H9 (cell line): ENCODE results near the gene RNF167. TPM values are rescaled to one million over a fixed set of nuclear protein-coding genes. Genes with fewer than 3 reads are reported as not detected.

Source experiments
- DNase-seq: peaks from one replicate; pipeline ENCODE4 v3.0.0-alpha.2; 2017
- H2AFZ ChIP-seq: one replicate; pipeline ENCODE4 v1.6.1; 2013; ENCODE audit warnings: mild to moderate bottlenecking, low read length, control low read depth, moderate library complexity
- H2AK5ac ChIP-seq: 2 replicates; pipeline ENCODE4 v1.6.1; 2013; ENCODE audit warnings: low read length, control low read depth, mixed read lengths; ENCODE audit not compliant: insufficient read length
- H2BK120ac ChIP-seq: one replicate; pipeline ENCODE4 v1.6.1; 2013; ENCODE audit warnings: low read depth, mild to moderate bottlenecking, low read length, control low read depth, inconsistent platforms; ENCODE audit not compliant: poor library complexity, severe bottlenecking
- H2BK12ac ChIP-seq: 2 replicates; pipeline ENCODE4 v1.6.1; 2013; ENCODE audit warnings: low read length, control low read depth, mixed read lengths, low read depth; ENCODE audit not compliant: insufficient read length
- H2BK15ac ChIP-seq: 2 replicates; pipeline ENCODE4 v1.6.1; 2013; ENCODE audit warnings: low read depth, low read length, control low read depth
- H2BK20ac ChIP-seq: one replicate; pipeline ENCODE4 v1.6.1; 2013; ENCODE audit warnings: low read depth, mild to moderate bottlenecking, low read length, control low read depth, inconsistent platforms; ENCODE audit not compliant: poor library complexity, severe bottlenecking
- H2BK5ac ChIP-seq: 2 replicates; pipeline ENCODE4 v1.6.1; 2013; ENCODE audit warnings: low read length, control low read depth, mixed read lengths; ENCODE audit not compliant: insufficient read length
- H3K14ac ChIP-seq: 2 replicates; pipeline ENCODE4 v1.6.1; 2013; ENCODE audit warnings: low read length, control low read depth; ENCODE audit not compliant: insufficient read depth
- H3K18ac ChIP-seq: 2 replicates; pipeline ENCODE4 v1.6.1; 2013; ENCODE audit warnings: low read depth, mild to moderate bottlenecking, mixed read lengths, low read length, control low read depth; ENCODE audit not compliant: insufficient read length
- H3K23ac ChIP-seq: 2 replicates; pipeline ENCODE4 v1.6.1; 2013; ENCODE audit warnings: low read length, control low read depth, mixed read lengths, low read depth; ENCODE audit not compliant: insufficient read length
- H3K23me2 ChIP-seq: 2 replicates; pipeline ENCODE4 v1.6.1; 2013; ENCODE audit warnings: low read depth, mild to moderate bottlenecking, mixed read lengths, low read length, control low read depth; ENCODE audit not compliant: insufficient read length, poor library complexity, severe bottlenecking
- H3K27ac ChIP-seq: 2 replicates; pipeline ENCODE4 v1.5.1; 2013; ENCODE audit warnings: low read length, control low read depth, mixed read lengths, low read depth; ENCODE audit not compliant: insufficient read length
- H3K27me3 ChIP-seq: 2 replicates; pipeline ENCODE4 v1.6.1; 2013; ENCODE audit warnings: low read length, control low read depth, inconsistent platforms; ENCODE audit not compliant: insufficient read depth
- H3K4ac ChIP-seq: 2 replicates; pipeline ENCODE4 v1.6.1; 2013; ENCODE audit warnings: low read depth, mild to moderate bottlenecking, control low read depth, inconsistent platforms, low read length, moderate library complexity
- H3K4me1 ChIP-seq: 2 replicates; pipeline ENCODE4 v1.6.1; 2013; ENCODE audit warnings: low read length, control low read depth, inconsistent platforms; ENCODE audit not compliant: insufficient read depth
- H3K4me2 ChIP-seq: 2 replicates; pipeline ENCODE4 v1.6.1; 2013; ENCODE audit warnings: low read length, control low read depth, mixed read lengths; ENCODE audit not compliant: insufficient read length, insufficient read depth
- H3K56ac ChIP-seq: 2 replicates; pipeline ENCODE4 v1.6.1; 2013; ENCODE audit warnings: low read depth, mild to moderate bottlenecking, mixed read lengths, low read length, control low read depth; ENCODE audit not compliant: insufficient read length
- H3K79me1 ChIP-seq: 2 replicates; pipeline ENCODE4 v1.6.1; 2013; ENCODE audit warnings: low read depth, mild to moderate bottlenecking, moderate library complexity, low read length, control low read depth, inconsistent platforms; ENCODE audit not compliant: insufficient read depth, poor library complexity, severe bottlenecking
- H3K79me2 ChIP-seq: 2 replicates; pipeline ENCODE4 v1.6.1; 2013; ENCODE audit warnings: low read length, control low read depth, inconsistent platforms; ENCODE audit not compliant: insufficient read depth
- H3K9ac ChIP-seq: 2 replicates; pipeline ENCODE4 v1.6.1; 2013; ENCODE audit warnings: low read length, control low read depth, mixed read lengths; ENCODE audit not compliant: insufficient read length; ENCODE audit errors: extremely low read depth
- H3K9me3 ChIP-seq: one replicate; pipeline ENCODE4 v1.6.1; 2013; ENCODE audit warnings: low read depth, low read length, inconsistent platforms; ENCODE audit not compliant: control insufficient read depth
- H3T11ph ChIP-seq: one replicate; pipeline ENCODE4 v1.6.1; 2013; ENCODE audit warnings: mild to moderate bottlenecking, low read length, control low read depth, inconsistent platforms
- H4K20me1 ChIP-seq: one replicate; pipeline ENCODE4 v1.6.1; 2013; ENCODE audit not compliant: control insufficient read depth, insufficient read length, insufficient read depth
- H4K5ac ChIP-seq: 2 replicates; pipeline ENCODE4 v1.6.1; 2013; ENCODE audit warnings: low read depth, mild to moderate bottlenecking, mixed read lengths, low read length, control low read depth; ENCODE audit not compliant: insufficient read length
- H4K8ac ChIP-seq: replicated peaks from 2 replicates; pipeline ENCODE4 v1.6.1; 2013; ENCODE audit warnings: low read length, control low read depth, mixed read lengths, low read depth; ENCODE audit not compliant: insufficient read length
- H4K91ac ChIP-seq: 2 replicates; pipeline ENCODE4 v1.6.1; 2013; ENCODE audit warnings: low read depth, mild to moderate bottlenecking, moderate library complexity, mixed read lengths, low read length, control low read depth; ENCODE audit not compliant: insufficient read length
- H3K27ac Mint-ChIP-seq, 3 experiments: 2 replicates in 2 of 3; 3 replicates in 1 of 3; pipeline ENCODE4 v1.8.0; 2020 to 2021; ENCODE audit warnings: mixed read lengths in 3 of 3, mild to moderate bottlenecking in 1 of 3, moderate library complexity in 1 of 3
- H3K27me3 Mint-ChIP-seq: 2 replicates; pipeline ENCODE4 v1.8.0; 2021; ENCODE audit warnings: low read depth, mild to moderate bottlenecking, moderate library complexity, mixed read lengths
- H3K36me3 Mint-ChIP-seq, 3 experiments: 2 replicates in 2 of 3; 3 replicates in 1 of 3; pipeline ENCODE4 v1.8.0; 2020 to 2021; ENCODE audit warnings: low read depth in 3 of 3, mixed read lengths in 3 of 3; ENCODE audit not compliant: insufficient read depth in 1 of 3
- H3K4me1 Mint-ChIP-seq, 2 experiments: 2 replicates each; pipeline ENCODE4 v1.8.0; 2020; ENCODE audit warnings: mixed read lengths in 2 of 2
- H3K4me3 Mint-ChIP-seq, 2 experiments: 2 replicates in 1 of 2; 3 replicates in 1 of 2; pipeline ENCODE4 v1.8.0; 2020 to 2021; ENCODE audit warnings: mild to moderate bottlenecking in 2 of 2, mixed read lengths in 2 of 2, moderate library complexity in 1 of 2
- H3K9me3 Mint-ChIP-seq, 2 experiments: 2 replicates in 1 of 2; 3 replicates in 1 of 2; pipeline ENCODE4 v1.8.0; 2020; ENCODE audit warnings: mild to moderate bottlenecking in 2 of 2, mixed read lengths in 2 of 2, moderate library complexity in 1 of 2
- CTCF ChIP-seq: fragments of 200-600 bp; sonication (generic); conservative IDR thresholded peaks from 3 replicates; pipeline ENCODE4 v1.8.0; 2021; ENCODE audit warnings: antibody characterized with exemption, mild to moderate bottlenecking
- total RNA-seq: library from RNA; stranded (reverse); gene quantifications from 2 replicates; pipeline ENCODE4 v1.2.1, GENCODE V29; 2021

The RNF167 gene
- total RNA-seq, 1 experiment from 2014 or later = 134 TPM

- peaks cover 9 to 12% of the 10 kb centered on the region in 2 experiments for H3K4me1 Mint-ChIP-seq
- no peak for TF ChIP-seq CTCF
These were observed 38.7 kb downstream of the RNF167 start for GRCh38 chr17:4978726-4979125.

More at GRCh38 chr17:4978726-4979125, 38.7 kb downstream of the RNF167 start:
- Histone ChIP-seq H2BK120ac (no peak overlapping the region), H3K14ac (no peak overlapping the region), H3K27ac (no peak overlapping the region), H3K27me3 (peaks cover 23% of the 10 kb centered on the region; the same call in 1 of the 2 replicates), H4K20me1 (no peaks in the 10 kb centered on the region), H2BK15ac (no peak overlapping the region), H3K4me2 (no peak overlapping the region), H4K91ac (no peak overlapping the region), H3K4ac (no peak overlapping the region), H3K9ac (no peak overlapping the region), H2AFZ (no peak overlapping the region), H3K23me2 (no peaks in the 10 kb centered on the region), H3K18ac (no peak overlapping the region), H4K5ac (no peak overlapping the region), H2BK20ac (no peak overlapping the region), H3K23ac (no peak overlapping the region), H3K79me1 (no peaks in the 10 kb centered on the region), H3K4me1 (peaks cover 4% of the 10 kb centered on the region; the same call in 1 of the 2 replicates), H2AK5ac (no peak overlapping the region), H4K8ac (no peak overlapping the region), H3K56ac (no peak overlapping the region), H2BK5ac (no peak overlapping the region), H3K79me2 (no peaks in the 10 kb centered on the region), H3T11ph (no peak overlapping the region), H3K9me3 (no peaks in the 10 kb centered on the region), H2BK12ac (no peak overlapping the region)
- H3K27ac Mint-ChIP-seq = no peak overlapping the region
- DNase-seq = no peak
- peaks cover 81% of the 10 kb centered on the region for H3K27me3 Mint-ChIP-seq
- no peaks in the 10 kb centered on the region for H3K9me3 Mint-ChIP-seq
- H3K4me3 Mint-ChIP-seq = no peak overlapping the region
- peaks cover 0 to 35% (median 7%) of the 10 kb centered on the region in 3 experiments; a peak in 3 of 7 replicates for H3K36me3 Mint-ChIP-seq
